ENCODE data around the gene RAD52.

DNA sequence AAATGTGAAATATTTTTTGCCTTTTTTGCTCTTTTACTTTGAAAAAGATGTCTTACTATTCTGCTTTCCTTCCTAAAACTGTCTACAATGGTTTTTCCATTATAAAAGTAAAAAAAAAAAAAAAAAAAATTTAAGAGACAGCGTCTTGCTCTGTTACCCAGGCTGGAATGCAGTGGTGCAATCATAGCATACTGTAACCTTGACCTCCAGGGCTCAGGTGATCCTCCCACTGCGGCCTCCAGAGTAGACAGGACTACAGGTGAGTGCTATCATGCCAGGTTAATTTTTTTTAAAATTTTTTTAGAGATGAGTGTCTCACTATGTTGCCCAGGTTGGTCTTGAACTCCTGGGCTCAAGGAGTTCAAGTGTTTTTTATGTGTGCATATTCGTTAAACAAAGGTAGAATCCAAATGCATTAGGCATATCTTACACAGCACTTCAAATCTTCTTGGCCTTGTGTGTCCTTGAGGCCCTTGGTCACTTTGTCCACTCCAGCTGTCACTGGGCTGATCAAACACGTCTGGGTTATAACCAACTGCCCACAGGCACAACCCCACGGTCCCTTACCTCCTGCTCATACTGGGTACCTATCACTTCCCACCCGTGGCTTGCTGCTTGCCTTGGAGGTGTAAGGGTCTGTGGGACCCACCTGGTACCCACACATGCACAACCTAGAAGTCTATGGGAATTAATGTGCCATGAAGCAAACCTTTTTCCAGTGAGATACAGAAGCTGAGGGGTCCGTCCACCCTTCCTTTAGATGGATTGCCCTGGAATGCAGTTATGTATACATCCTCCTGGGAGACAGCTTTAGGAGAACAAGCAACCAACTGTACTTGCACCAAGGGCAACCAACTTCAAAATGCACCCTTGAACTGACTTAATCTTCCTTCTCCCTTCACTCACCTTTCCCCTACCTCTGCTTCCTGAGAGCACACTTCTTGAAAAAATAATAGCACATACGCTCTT is 12.8 kb downstream of the RAD52 start:
- TF ChIP-seq, protein P1, sequence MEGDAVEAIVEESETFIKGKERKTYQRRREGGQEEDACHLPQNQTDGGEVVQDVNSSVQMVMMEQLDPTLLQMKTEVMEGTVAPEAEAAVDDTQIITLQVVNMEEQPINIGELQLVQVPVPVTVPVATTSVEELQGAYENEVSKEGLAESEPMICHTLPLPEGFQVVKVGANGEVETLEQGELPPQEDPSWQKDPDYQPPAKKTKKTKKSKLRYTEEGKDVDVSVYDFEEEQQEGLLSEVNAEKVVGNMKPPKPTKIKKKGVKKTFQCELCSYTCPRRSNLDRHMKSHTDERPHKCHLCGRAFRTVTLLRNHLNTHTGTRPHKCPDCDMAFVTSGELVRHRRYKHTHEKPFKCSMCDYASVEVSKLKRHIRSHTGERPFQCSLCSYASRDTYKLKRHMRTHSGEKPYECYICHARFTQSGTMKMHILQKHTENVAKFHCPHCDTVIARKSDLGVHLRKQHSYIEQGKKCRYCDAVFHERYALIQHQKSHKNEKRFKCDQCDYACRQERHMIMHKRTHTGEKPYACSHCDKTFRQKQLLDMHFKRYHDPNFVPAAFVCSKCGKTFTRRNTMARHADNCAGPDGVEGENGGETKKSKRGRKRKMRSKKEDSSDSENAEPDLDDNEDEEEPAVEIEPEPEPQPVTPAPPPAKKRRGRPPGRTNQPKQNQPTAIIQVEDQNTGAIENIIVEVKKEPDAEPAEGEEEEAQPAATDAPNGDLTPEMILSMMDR (conservative IDR thresholded peaks at IDR 0.05; ENCODE audit: low read depth, low read length): no peak
- TF ChIP-seq EZH2 (IDR thresholded peaks at IDR 0.05; ENCODE audit: borderline replicate concordance, low read depth, low read length, poor library complexity, severe bottlenecking): no peak

Measured in A673 (cell line).